NCI-H2029 treated with DMSO at 0.1 percent for 48 hours (cell line): Measurements from ENCODE around the gene OLFM2.
"Not testable (repeated sequence)": the region's sequence is repeated elsewhere in the genome, so short reads cannot be mapped to it uniquely, and the experiment has no call there.

Source experiments
- DNase-seq: peaks from one replicate; lab custom pipeline; 2025; lab: John Stamatoyannopoulos, UW

OLFM2 gene

GRCh38 chr19:9828551-9829063 is 107.7 kb downstream of the OLFM2 start:
- DNase-seq = no peak

- DNase-seq = peak; percentile 85
Measured at GRCh38 chr19:9827289-9828238, 108.8 kb downstream of the OLFM2 start, which contains the start of gene UBL5. UBL5 (plus strand) TSS chr19:9827918; CDS start chr19:9828338, 420 bp downstream.

DNA sequence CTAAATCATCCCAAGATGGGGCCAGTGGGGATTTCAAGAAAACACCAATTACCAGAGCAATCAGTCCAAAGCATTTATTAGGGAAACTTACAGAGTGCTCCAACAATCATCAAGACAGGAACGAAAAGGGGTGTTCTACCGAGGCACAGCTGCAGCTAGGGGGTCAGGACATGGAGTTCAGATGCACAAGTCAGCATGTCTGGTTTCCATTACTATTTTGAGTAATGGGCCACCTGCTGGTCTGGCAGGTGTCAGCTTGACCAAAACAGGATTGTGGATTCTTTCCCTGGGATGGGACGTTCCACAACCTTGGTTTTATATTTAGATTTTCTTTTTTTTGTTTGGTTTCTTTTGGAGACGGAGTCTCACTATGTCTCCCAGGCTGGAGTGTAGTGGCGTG is 112.5 kb downstream of the OLFM2 start:
- DNase-seq = no peak

DNA sequence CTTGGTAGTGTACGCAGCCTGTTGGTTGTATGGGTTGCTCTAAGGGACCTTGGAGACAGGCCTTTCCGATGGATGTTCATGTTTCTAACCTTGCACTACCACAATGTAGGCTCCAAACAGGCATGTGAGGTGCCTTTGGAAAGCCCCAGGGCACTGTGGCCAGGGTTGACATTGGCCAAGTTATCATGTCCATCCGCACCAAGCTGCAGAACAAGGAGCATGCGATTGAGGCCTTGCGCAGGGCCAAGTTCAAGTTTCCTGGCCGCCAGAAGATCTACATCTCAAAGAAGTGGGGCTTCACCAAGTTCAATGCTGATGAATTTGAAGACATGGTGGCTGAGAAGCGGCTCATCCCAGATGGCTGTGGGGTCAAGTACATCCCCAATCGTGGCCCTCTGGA is 116.3 kb downstream of the OLFM2 start:
- not testable (repeated sequence) for DNase-seq

GRCh38 chr19:9819596-9819909 is 116.8 kb downstream of the OLFM2 start:
- no peak for DNase-seq

DNA sequence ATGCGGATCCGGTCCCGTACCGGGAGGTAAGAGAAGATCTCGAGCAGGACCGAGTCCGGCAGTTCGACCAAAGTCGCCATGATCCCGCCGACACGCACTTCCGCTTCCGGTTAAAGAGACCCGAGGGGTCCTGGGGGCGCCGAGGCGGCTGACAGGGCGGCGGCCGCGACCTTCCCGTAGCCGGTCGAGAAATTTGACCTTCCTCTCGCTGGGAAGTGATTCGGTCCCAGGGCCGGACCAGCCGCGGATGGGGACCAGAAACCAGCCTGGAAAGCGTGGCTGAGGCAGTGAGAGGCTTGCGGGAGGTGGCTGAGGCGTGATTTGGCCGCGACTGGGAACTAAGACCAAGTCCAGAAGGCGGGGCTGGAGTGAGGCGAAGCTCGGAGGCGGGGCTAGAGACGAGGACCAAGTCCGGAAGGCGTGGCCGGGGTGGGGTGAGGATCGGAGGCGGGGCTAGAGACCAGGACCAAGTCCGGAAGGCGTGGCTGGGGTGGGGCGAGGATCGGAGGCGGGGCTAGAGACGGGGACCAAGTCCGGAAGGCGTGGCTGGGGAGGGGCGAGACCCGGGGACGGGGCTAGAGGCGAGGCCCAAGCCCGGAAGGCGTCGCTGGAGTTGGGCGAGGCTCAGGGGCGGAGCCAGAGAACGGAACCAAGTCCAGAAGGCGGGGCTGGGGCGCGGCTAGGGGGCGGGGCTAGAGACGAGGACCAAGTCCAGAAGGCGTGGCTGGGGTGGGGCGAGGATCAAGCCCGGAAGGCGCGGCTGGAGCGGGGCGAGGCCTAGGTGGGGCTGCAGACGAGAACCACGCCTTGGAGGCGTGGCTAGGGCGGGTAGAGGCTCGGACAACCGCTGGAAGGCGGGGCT is 117.3 kb downstream of the OLFM2 start, which contains the start of gene FBXL12:
TSS of gene FBXL12 (minus strand) at position 346 of the 862 bp plus-strand sequence. CDS start at position 80, 266 bp downstream.
- peak; percentile 98 for DNase-seq

GRCh38 chr19:9818175-9818733 is 118.1 kb downstream of the OLFM2 start:
- no peak for DNase-seq

- no peak for DNase-seq
Measured at GRCh38 chr19:9811139-9811538, 125.2 kb downstream of the OLFM2 start.

- no peak for DNase-seq
Measured at GRCh38 chr19:9808855-9809824, 127.2 kb downstream of the OLFM2 start.

DNA sequence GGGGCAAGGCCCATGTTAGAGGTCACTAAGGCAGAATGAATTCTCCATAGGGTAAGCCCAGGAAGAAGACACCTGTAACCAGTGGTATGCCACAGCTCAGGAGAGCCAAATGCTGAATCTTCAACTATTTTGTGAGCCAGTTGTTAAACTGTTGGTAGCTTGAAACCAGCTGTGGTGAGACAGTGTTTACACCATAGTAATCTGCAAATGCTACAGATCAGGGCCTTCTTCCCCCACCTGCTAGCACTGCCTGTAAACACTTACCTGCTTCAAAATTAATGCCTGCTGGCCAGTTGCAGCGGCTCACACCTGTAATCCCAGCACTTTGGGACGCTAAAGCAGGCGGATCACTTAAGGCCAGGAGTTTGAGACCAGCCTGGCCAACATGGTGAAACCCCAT is 129.5 kb downstream of the OLFM2 start:
- no peak for DNase-seq
